Liver (tissue), 9 donors: ENCODE results near the gene GARIN5A. TPM values are rescaled to one million over a fixed set of nuclear protein-coding genes. Genes with fewer than 3 reads are reported as not detected.

Source experiments
- DNase-seq: peaks from one replicate; pipeline ENCODE4 v3.0.0-alpha.2; 2017; ENCODE audit warnings: low spot score
- H3K27ac ChIP-seq, 2 donors: one replicate each; pipeline ENCODE4 v1.7.0; 2013; ENCODE audit warnings: inconsistent platforms in 2 of 2, low read length in 2 of 2, control low read depth in 1 of 2, low read depth in 1 of 2, mild to moderate bottlenecking in 1 of 2
- H3K27me3 ChIP-seq, 4 donors: one replicate each; pipeline versions ENCODE4 v1.6.1 to v1.7.0; 2013; ENCODE audit warnings: low read length in 3 of 4, inconsistent platforms in 1 of 4, mild to moderate bottlenecking in 1 of 4, moderate library complexity in 1 of 4; ENCODE audit not compliant: control insufficient read depth in 4 of 4, insufficient read depth in 4 of 4
- H3K36me3 ChIP-seq, 4 donors: one replicate each; pipeline versions ENCODE4 v1.6.1 to v1.7.0; 2013; ENCODE audit warnings: low read length in 3 of 4, mild to moderate bottlenecking in 3 of 4, low read depth in 1 of 4, moderate library complexity in 1 of 4; ENCODE audit not compliant: control insufficient read depth in 4 of 4, insufficient read depth in 3 of 4
- H3K4me1 ChIP-seq, 4 donors: one replicate each; pipeline versions ENCODE4 v1.6.1 to v1.7.0; 2013; ENCODE audit warnings: low read length in 3 of 4, mild to moderate bottlenecking in 3 of 4, moderate library complexity in 1 of 4; ENCODE audit not compliant: control insufficient read depth in 4 of 4, insufficient read depth in 4 of 4
- H3K4me3 ChIP-seq, 3 donors: one replicate each; pipeline versions ENCODE4 v1.6.1 to v1.7.0; 2013; ENCODE audit warnings: low read length in 3 of 3, control low read depth in 1 of 3, low read depth in 1 of 3, mild to moderate bottlenecking in 1 of 3
- H3K9ac ChIP-seq, 2 donors: one replicate each; pipeline ENCODE4 v1.7.0; 2013; ENCODE audit warnings: low read length in 2 of 2, mild to moderate bottlenecking in 2 of 2, moderate library complexity in 2 of 2, control low read depth in 1 of 2, low read depth in 1 of 2
- H3K9me3 ChIP-seq, 4 donors: one replicate each; pipeline versions ENCODE4 v1.6.1 to v1.7.0; 2013; ENCODE audit warnings: low read length in 3 of 4; ENCODE audit not compliant: control insufficient read depth in 4 of 4
- EGR1 ChIP-seq, 2 donors: IDR thresholded peaks; 2 replicates each; pipeline ENCODE4 v1.6.1; 2016 to 2018; ENCODE audit warnings: antibody characterized with exemption in 2 of 2, low read depth in 2 of 2
- FOXA1 ChIP-seq: IDR thresholded peaks from 2 replicates; pipeline ENCODE4 v1.6.1; 2016; ENCODE audit warnings: antibody characterized with exemption
- FOXA2 ChIP-seq: IDR thresholded peaks from 2 replicates; pipeline ENCODE4 v1.6.1; 2016; ENCODE audit warnings: antibody characterized with exemption
- GABPA ChIP-seq, 2 donors: IDR thresholded peaks in 1 of 2; conservative IDR thresholded peaks in 1 of 2; 2 replicates each; pipeline ENCODE4 v1.6.1; 2016; ENCODE audit warnings: antibody characterized with exemption in 2 of 2, mild to moderate bottlenecking in 1 of 2, moderate library complexity in 1 of 2
- HNF4A ChIP-seq, 2 donors: conservative IDR thresholded peaks; 2 replicates each; pipeline ENCODE4 v1.6.1; 2016; ENCODE audit warnings: antibody characterized with exemption in 2 of 2, mild to moderate bottlenecking in 2 of 2
- JUND ChIP-seq, 2 donors: IDR thresholded peaks; 2 replicates each; pipeline ENCODE4 v1.6.1; 2016; ENCODE audit warnings: antibody characterized with exemption in 2 of 2
- NR2F2 ChIP-seq: IDR thresholded peaks from 2 replicates; pipeline ENCODE4 v1.6.1; 2016; ENCODE audit warnings: antibody characterized with exemption
- RAD21 ChIP-seq, 2 donors: IDR thresholded peaks; 2 replicates each; pipeline ENCODE4 v1.6.1; 2016; ENCODE audit warnings: antibody characterized with exemption in 2 of 2, mild to moderate bottlenecking in 2 of 2
- SP1 ChIP-seq: IDR thresholded peaks from 2 replicates; pipeline ENCODE4 v1.6.1; 2018; ENCODE audit warnings: antibody characterized with exemption, mild to moderate bottlenecking
- YY1 ChIP-seq: IDR thresholded peaks from 2 replicates; pipeline ENCODE4 v1.6.1; 2016; ENCODE audit warnings: antibody characterized with exemption, mild to moderate bottlenecking
- WGBS: extraction: QIAGEN DNeasy Blood & Tissue Kit; methylation state at CpG from one replicate; pipeline ENCODE4 v1.1.7; 2013; 5-methylcytosine and 5-hydroxymethylcytosine counted together
- polyA plus RNA-seq, 2 donors: library from polyadenylated mRNA; stranded (reverse) in 1 of 2; unstranded in 1 of 2; fragments of 200-250 nt in 1 of 2; fragments of >200 nt in 1 of 2; fragmentation: Nextera tagmentation in 1 of 2; extraction: Ambion mirVana in 1 of 2; gene quantifications; one replicate each; pipeline versions ENCODE4 v1.2.1 to v1.2.3, GENCODE V29; 2013 to 2015
- total RNA-seq, 2 donors: library from RNA; depleted of rRNA; stranded (reverse); fragments of >200 nt; gene quantifications; one replicate each; pipeline ENCODE4 v1.2.3, GENCODE V29; 2014
- TF ChIP-seq, protein P1 (sequence below): IDR thresholded peaks from 2 replicates; pipeline ENCODE4 v1.6.1; 2016; ENCODE audit warnings: antibody characterized with exemption, mild to moderate bottlenecking
- TF ChIP-seq, protein P2 (sequence below): IDR thresholded peaks from 2 replicates; pipeline ENCODE4 v1.6.1; 2016; ENCODE audit warnings: antibody characterized with exemption
- TF ChIP-seq, protein P3 (sequence below): IDR thresholded peaks from 2 replicates; pipeline ENCODE4 v1.6.1; 2016; ENCODE audit warnings: antibody characterized with exemption
- donor health status: healthy.
- donor health status: healthy.
- donor health status: healthy.
- donor health status: healthy.
- donor health status: healthy.

The GARIN5A gene
- total and polyA plus RNA-seq, 4 donors = 0.42 to 1.7 (median 1.1) TPM

DNA sequence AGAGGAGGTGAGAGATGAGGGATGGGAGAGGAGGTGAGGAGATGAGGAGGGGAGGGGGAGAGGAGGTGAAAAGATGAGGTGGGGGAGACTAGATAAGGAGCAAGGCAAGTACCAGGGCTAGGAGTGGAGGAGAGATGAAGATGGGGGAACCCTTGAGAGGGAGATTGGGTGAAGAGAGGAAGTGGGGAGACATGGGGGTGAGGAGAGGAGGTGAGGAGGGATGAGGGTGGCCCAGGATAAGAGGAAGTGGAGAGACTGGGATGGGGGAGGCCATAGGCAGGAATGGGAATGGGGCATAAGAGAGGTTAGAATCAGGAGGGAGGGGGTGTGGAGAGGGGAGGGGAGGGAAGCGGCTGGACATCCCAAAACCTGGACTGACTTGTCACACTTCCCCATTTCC lies 17.0 kb downstream of the GARIN5A start:
- DNase-seq = no peak
- no peak overlapping the region for H3K9ac ChIP-seq
- no peak for TF ChIP-seq HNF4A (conservative IDR thresholded peaks at IDR 0.05)
- TF ChIP-seq YY1 = no peak
- no peak for TF ChIP-seq FOXA2
- no peak for TF ChIP-seq JUND (IDR thresholded peaks at IDR 0.05)
- TF ChIP-seq, protein P1, sequence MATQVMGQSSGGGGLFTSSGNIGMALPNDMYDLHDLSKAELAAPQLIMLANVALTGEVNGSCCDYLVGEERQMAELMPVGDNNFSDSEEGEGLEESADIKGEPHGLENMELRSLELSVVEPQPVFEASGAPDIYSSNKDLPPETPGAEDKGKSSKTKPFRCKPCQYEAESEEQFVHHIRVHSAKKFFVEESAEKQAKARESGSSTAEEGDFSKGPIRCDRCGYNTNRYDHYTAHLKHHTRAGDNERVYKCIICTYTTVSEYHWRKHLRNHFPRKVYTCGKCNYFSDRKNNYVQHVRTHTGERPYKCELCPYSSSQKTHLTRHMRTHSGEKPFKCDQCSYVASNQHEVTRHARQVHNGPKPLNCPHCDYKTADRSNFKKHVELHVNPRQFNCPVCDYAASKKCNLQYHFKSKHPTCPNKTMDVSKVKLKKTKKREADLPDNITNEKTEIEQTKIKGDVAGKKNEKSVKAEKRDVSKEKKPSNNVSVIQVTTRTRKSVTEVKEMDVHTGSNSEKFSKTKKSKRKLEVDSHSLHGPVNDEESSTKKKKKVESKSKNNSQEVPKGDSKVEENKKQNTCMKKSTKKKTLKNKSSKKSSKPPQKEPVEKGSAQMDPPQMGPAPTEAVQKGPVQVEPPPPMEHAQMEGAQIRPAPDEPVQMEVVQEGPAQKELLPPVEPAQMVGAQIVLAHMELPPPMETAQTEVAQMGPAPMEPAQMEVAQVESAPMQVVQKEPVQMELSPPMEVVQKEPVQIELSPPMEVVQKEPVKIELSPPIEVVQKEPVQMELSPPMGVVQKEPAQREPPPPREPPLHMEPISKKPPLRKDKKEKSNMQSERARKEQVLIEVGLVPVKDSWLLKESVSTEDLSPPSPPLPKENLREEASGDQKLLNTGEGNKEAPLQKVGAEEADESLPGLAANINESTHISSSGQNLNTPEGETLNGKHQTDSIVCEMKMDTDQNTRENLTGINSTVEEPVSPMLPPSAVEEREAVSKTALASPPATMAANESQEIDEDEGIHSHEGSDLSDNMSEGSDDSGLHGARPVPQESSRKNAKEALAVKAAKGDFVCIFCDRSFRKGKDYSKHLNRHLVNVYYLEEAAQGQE = no peak
- no peak for TF ChIP-seq EGR1 (IDR thresholded peaks at IDR 0.05; ENCODE audit: low read depth in 2 of 2)
- TF ChIP-seq, protein P2, sequence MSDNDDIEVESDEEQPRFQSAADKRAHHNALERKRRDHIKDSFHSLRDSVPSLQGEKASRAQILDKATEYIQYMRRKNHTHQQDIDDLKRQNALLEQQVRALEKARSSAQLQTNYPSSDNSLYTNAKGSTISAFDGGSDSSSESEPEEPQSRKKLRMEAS = no peak
- TF ChIP-seq FOXA1 = no peak
- TF ChIP-seq SP1 = no peak
- H3K36me3 ChIP-seq = no peaks in the 10 kb centered on the region
- no peak overlapping the region for H3K4me3 ChIP-seq
- no peaks in the 10 kb centered on the region for H3K4me1 ChIP-seq
- H3K9me3 ChIP-seq = no peaks in the 10 kb centered on the region
- 52% methylated on average over 1 of the region's 1 CpG for WGBS
- H3K27me3 ChIP-seq = peaks cover 0 to 2% (median 0%) of the 10 kb centered on the region in 4 donors
- H3K27ac ChIP-seq = no peak overlapping the region

DNA sequence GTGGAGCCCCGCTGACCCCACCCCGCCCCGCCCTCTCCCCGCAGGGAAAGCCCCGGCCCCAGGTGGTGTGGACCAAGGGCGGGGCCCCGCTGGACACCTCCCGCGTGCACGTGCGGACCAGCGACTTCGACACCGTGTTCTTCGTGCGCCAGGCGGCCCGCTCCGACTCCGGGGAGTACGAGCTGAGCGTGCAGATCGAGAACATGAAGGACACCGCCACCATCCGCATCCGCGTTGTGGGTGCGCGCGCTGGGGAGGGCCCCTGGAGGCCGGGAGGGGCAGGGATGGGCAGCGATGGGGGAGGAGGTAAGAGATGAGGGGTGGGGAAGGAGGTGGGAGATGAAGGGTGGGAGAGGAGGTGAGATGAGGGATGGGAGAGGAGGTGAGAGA lies 17.6 kb downstream of the GARIN5A start:
- Histone ChIP-seq H3K36me3 (no peaks in the 10 kb centered on the region), H3K9ac (no peak overlapping the region), H3K4me3 (no peak overlapping the region), H3K27me3 (peaks cover 0 to 2% (median 0%) of the 10 kb centered on the region in 4 donors), H3K9me3 (no peaks in the 10 kb centered on the region), H3K27ac (no peak overlapping the region), H3K4me1 (no peaks in the 10 kb centered on the region)
- 50% methylated on average over 32 of the region's 32 CpGs for WGBS
- no peak for DNase-seq
- TF ChIP-seq, protein P1 = no peak
- no peak for TF ChIP-seq YY1
- TF ChIP-seq EGR1 (IDR thresholded peaks at IDR 0.05; ENCODE audit: low read depth in 2 of 2) = no peak
- TF ChIP-seq, protein P3, sequence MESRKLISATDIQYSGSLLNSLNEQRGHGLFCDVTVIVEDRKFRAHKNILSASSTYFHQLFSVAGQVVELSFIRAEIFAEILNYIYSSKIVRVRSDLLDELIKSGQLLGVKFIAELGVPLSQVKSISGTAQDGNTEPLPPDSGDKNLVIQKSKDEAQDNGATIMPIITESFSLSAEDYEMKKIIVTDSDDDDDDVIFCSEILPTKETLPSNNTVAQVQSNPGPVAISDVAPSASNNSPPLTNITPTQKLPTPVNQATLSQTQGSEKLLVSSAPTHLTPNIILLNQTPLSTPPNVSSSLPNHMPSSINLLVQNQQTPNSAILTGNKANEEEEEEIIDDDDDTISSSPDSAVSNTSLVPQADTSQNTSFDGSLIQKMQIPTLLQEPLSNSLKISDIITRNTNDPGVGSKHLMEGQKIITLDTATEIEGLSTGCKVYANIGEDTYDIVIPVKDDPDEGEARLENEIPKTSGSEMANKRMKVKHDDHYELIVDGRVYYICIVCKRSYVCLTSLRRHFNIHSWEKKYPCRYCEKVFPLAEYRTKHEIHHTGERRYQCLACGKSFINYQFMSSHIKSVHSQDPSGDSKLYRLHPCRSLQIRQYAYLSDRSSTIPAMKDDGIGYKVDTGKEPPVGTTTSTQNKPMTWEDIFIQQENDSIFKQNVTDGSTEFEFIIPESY = no peak
- no peak for TF ChIP-seq JUND (IDR thresholded peaks at IDR 0.05)
- TF ChIP-seq FOXA1 = no peak
- TF ChIP-seq HNF4A (conservative IDR thresholded peaks at IDR 0.05) = no peak
- no peak for TF ChIP-seq NR2F2
- no peak for TF ChIP-seq RAD21 (IDR thresholded peaks at IDR 0.05)
- TF ChIP-seq SP1 = no peak
- TF ChIP-seq FOXA2 = no peak
- TF ChIP-seq, protein P2 = no peak
- TF ChIP-seq GABPA (IDR thresholded peaks at IDR 0.05 in 1 of 2, conservative IDR thresholded peaks at IDR 0.05 in 1 of 2) = no peak
